ENCODE measurements around the gene PELI1. TPM values are rescaled to one million over a fixed set of nuclear protein-coding genes. Genes with fewer than 3 reads are reported as not detected.

PELI1 gene, protein sequence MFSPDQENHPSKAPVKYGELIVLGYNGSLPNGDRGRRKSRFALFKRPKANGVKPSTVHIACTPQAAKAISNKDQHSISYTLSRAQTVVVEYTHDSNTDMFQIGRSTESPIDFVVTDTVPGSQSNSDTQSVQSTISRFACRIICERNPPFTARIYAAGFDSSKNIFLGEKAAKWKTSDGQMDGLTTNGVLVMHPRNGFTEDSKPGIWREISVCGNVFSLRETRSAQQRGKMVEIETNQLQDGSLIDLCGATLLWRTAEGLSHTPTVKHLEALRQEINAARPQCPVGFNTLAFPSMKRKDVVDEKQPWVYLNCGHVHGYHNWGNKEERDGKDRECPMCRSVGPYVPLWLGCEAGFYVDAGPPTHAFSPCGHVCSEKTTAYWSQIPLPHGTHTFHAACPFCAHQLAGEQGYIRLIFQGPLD
- 21.9 and 25.7 TPM in 2 replicates for total RNA-seq

GRCh38 chr2:64144057-64145013, at the start of gene PELI1:
Gene PELI1 (minus strand): TSS chr2:64144420. CDS start chr2:64108310, 36,110 bp downstream.
- peak; percentile 93 for DNase-seq (ENCODE audit: extremely low read depth, low read depth, low spot score)

DNA sequence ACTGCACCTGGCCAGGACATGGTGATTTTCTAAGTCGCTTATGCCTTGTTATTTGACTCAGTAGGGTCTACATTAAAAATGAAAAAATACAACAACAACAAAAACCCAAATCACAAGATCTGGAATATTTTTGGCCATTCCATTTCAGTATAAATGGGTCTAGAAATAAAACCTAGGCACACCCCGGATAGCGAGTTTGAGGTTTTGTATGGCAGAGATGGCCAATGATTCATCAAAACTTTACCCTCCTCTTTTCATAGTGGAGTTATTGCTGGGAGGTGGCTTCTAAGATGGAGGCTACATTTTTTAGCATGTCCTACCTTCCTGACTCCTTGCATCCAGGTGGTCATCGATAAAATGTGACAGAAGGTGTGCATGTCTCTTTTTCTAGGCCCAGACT, 49.3 kb upstream of the PELI1 start:
- DNase-seq (ENCODE audit: extremely low read depth, low read depth, low spot score) = no peak

- no peak for DNase-seq (ENCODE audit: extremely low read depth, low read depth, low spot score)
Measured at GRCh38 chr2:64192664-64193105, 48.5 kb upstream of the PELI1 start.

- no peak for DNase-seq (ENCODE audit: extremely low read depth, low read depth, low spot score)
Measured at GRCh38 chr2:64192125-64192479, 47.9 kb upstream of the PELI1 start.

DNA sequence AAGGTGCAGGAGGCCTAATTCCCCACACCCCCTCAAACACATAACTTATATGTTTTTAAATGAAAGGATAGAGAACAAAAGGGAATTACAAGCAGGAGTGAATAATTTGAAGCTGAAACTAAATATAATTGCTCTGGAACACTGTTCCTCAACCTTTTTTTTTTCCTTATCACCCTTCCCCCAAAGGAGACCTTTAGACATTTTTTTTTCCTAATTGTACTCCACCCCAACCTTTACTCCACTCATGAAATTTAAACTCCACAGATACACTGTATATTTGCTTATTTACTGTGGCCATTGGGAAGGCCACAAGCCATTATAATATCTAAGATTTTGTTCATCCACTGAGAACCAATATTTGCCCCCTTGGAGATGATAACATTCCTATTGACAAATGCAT, 45.4 kb upstream of the PELI1 start:
- no peak for DNase-seq (ENCODE audit: extremely low read depth, low read depth, low spot score)

DNA sequence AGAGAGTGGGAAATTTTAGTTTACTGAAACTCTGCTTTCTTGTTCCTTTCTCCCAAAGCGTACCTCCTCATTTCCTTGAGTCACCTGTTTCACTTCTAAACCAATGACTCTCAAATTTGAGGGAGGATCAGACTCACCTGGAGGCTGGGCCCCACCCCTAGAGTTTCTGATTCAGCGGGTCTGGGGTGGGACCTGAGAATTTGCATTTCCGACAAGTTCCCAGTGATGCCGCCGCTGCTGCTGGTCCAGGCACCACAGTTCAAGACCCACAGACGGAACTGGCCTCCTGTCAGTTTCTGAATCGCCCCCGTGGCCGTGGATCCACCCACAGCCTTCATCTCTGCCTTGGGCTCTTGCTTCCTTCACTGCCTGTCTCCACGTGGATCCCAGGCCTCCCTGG, 44.9 kb upstream of the PELI1 start:
- DNase-seq (ENCODE audit: extremely low read depth, low read depth, low spot score) = no peak

- DNase-seq (ENCODE audit: extremely low read depth, low read depth, low spot score) = no peak
Measured at GRCh38 chr2:64186699-64187605, 42.7 kb upstream of the PELI1 start.

- no peak for DNase-seq (ENCODE audit: extremely low read depth, low read depth, low spot score)
Measured at GRCh38 chr2:64179582-64180321, 35.5 kb upstream of the PELI1 start.

- DNase-seq (ENCODE audit: extremely low read depth, low read depth, low spot score) = no peak
Measured at GRCh38 chr2:64177315-64177714, 33.1 kb upstream of the PELI1 start.

GRCh38 chr2:64175419-64176197, 31.4 kb upstream of the PELI1 start:
- DNase-seq (ENCODE audit: extremely low read depth, low read depth, low spot score) = no peak

- DNase-seq (ENCODE audit: extremely low read depth, low read depth, low spot score) = no peak
Measured at GRCh38 chr2:64173156-64174135, 29.2 kb upstream of the PELI1 start.

- no peak for DNase-seq (ENCODE audit: extremely low read depth, low read depth, low spot score)
Measured at GRCh38 chr2:64168756-64169155, 24.5 kb upstream of the PELI1 start.

- DNase-seq (ENCODE audit: extremely low read depth, low read depth, low spot score) = no peak
Measured at GRCh38 chr2:64168201-64168600, 24.0 kb upstream of the PELI1 start.

DNA sequence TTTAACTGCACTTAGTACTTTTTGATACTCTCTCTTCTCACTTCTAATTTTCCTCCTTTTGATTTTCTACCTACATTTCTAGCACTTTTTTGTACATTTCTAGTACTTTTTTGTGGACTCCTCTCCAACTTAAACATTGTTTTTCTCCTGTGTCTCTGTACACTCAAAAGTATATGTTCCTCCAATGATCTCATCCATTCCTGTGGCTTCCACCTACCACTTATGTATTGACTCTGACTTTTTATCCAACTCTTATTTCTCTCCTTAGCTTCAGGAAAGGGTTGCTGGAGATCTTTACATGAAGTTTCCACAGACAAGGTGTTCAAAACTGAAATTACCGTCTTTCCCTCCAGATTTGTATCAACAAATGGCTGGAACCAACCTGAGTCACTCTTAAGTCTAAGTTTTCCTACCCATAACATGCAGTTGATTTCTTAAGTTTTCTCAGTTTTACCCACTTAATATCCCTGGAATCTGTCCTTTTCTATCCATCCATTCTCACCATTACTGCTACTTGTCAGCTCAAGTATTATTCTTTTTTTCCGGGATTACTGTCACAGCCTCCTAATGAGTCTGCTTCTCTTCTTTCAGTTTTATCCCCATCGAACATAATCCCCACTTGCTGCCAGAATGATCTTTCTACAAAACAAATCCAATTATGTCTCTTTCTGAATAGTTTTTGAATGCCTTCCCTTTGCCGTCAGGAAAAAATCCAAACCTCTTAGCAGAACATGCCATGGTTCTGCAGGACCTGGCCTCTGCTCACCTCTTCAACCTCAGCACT, 22.6 kb upstream of the PELI1 start:
- DNase-seq (ENCODE audit: extremely low read depth, low read depth, low spot score) = no peak

DNA sequence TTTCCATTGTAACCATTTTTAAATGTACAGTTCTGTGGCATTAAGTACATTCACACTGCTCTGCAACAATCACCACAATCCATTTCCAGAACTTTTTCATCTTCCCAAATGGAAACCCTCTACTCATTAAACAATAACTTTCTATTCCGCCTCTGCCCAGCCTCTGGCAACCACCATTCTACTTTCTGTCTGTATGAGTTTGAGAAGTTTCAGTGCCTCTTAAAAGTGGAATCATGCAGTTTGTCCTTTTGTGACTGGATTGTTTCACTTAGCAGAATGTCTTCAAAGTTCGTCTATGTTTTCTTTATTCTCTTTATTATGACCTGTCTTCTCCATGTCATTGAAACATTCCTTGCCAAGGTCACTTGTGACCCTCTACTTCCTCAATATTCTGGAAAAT, 22.0 kb upstream of the PELI1 start:
- DNase-seq (ENCODE audit: extremely low read depth, low read depth, low spot score) = no peak

- DNase-seq (ENCODE audit: extremely low read depth, low read depth, low spot score) = no peak
Measured at GRCh38 chr2:64165706-64166105, 21.5 kb upstream of the PELI1 start.

GRCh38 chr2:64164629-64165028, 20.4 kb upstream of the PELI1 start:
- DNase-seq (ENCODE audit: extremely low read depth, low read depth, low spot score) = no peak
